ENCODE results near the gene RALGPS1. TPM values are rescaled to one million over a fixed set of nuclear protein-coding genes. Genes with fewer than 3 reads are reported as not detected.

Gene RALGPS1
- total and polyA plus RNA-seq, 8 donors = 4.7 to 150 (median 42.2) TPM

DNA sequence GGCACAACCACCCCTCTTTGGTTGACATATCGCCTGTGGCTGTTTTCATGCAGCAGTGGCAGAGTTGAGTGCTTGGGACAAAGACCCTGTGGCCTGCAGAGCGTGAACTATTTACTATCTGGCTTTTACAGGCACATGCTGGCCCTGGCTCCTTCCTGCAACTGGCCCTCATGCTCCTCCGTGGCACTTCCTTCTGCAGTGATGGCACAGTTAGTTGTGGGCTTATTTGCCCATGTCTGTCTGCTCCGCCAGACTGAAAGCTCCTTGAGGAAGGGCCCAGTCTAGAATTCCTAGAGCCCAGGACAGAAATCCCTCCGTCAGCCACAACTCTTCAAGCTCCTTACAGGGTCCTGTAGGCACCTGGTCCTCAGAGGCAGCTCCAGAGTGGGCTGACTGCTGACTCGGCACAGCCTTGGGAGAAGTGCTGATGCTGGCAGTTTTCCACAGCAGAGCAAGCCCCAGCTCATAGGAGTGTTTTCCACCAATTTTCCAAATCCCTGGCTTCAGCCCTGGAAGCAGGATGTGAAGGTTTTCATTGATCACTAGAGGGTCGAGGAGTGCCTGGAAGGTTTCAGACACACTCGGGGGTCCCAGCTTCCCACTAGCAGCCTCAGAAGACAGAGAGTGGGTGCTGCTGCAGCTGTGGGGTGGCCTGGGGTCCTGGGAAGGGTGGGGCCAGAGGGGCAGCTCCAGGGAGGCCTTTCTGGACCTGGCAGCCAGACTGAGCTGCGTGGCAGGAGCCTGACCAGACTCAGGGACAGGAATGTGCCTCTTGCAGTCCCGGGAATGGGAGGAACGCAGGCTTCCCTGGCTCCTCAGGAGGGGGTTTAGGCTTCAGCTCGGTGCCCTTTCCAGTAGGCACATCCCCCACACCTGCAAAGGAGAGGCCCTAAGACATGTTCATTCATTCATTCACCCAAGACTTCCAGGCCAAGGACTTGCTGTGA, 264.4 kb downstream of the RALGPS1 start:
- H3K27me3 ChIP-seq = no peaks in the 10 kb centered on the region
- intact Hi-C loops (cut with DNase I; ENCODE audit: low total_unique reads) = no loop called here
- peak; percentile 15 to 61 for DNase-seq
- H3K36me3 ChIP-seq = peaks cover 0 to 19% (median 8%) of the 10 kb centered on the region in 4 donors
- 74 to 86% (median 81%) methylated on average over 7 to 12 of the region's 12 CpGs for WGBS, 5 donors
- TF ChIP-seq EP300 (IDR thresholded peaks at IDR 0.05) = no peak
- no peak for TF ChIP-seq POLR2A (IDR thresholded peaks at IDR 0.05)
- no peak for TF ChIP-seq POLR2AphosphoS5 (IDR thresholded peaks at IDR 0.05)
- TF ChIP-seq, protein P1, sequence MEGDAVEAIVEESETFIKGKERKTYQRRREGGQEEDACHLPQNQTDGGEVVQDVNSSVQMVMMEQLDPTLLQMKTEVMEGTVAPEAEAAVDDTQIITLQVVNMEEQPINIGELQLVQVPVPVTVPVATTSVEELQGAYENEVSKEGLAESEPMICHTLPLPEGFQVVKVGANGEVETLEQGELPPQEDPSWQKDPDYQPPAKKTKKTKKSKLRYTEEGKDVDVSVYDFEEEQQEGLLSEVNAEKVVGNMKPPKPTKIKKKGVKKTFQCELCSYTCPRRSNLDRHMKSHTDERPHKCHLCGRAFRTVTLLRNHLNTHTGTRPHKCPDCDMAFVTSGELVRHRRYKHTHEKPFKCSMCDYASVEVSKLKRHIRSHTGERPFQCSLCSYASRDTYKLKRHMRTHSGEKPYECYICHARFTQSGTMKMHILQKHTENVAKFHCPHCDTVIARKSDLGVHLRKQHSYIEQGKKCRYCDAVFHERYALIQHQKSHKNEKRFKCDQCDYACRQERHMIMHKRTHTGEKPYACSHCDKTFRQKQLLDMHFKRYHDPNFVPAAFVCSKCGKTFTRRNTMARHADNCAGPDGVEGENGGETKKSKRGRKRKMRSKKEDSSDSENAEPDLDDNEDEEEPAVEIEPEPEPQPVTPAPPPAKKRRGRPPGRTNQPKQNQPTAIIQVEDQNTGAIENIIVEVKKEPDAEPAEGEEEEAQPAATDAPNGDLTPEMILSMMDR (IDR thresholded peaks at IDR 0.05) = no peak
- H3K27ac ChIP-seq = peak overlapping the region in 2 of 5 donors; percentile 30 to 70
- H3K9me3 ChIP-seq = no peaks in the 10 kb centered on the region
- H3K4me3 ChIP-seq = no peak overlapping the region
- H3K4me1 ChIP-seq = peaks cover 8 to 24% (median 18%) of the 10 kb centered on the region in 4 donors

GRCh38 chr9:127179633-127180441, 265.3 kb downstream of the RALGPS1 start:
- H3K4me3 ChIP-seq = no peak overlapping the region
- H3K27ac ChIP-seq = peak overlapping the region in 2 of 5 donors; percentile 30 to 70

GRCh38 chr9:127180457-127181314, 266.1 kb downstream of the RALGPS1 start:
- peak in 1 of 2 donors; percentile 16 for DNase-seq
- Histone ChIP-seq H3K27me3 (no peaks in the 10 kb centered on the region), H3K4me3 (no peak overlapping the region), H3K4me1 (peaks cover 15 to 36% (median 24%) of the 10 kb centered on the region in 4 donors), H3K36me3 (peaks cover 0 to 16% (median 3%) of the 10 kb centered on the region in 4 donors), H3K27ac (peak overlapping the region in 2 of 5 donors; percentile 29 to 70), H3K9me3 (no peaks in the 10 kb centered on the region)
- WGBS, 5 donors = 88 to 98% (median 96%) methylated on average over 11 to 14 of the region's 14 CpGs
- intact Hi-C loops (cut with DNase I; ENCODE audit: low total_unique reads) = no loop called here
- TF ChIP-seq, protein P1 (IDR thresholded peaks at IDR 0.05) = no peak
- TF ChIP-seq POLR2A (IDR thresholded peaks at IDR 0.05) (no peak), EP300 (IDR thresholded peaks at IDR 0.05) (no peak), POLR2AphosphoS5 (IDR thresholded peaks at IDR 0.05) (no peak)

More at GRCh38 chr9:127179633-127180441, 265.3 kb downstream of the RALGPS1 start:
- no peaks in the 10 kb centered on the region for H3K9me3 ChIP-seq
- intact Hi-C loops (cut with DNase I; ENCODE audit: low total_unique reads) = no loop called here
- 60 to 74% (median 65%) methylated on average over 15 of the region's 15 CpGs for WGBS, 5 donors
- no peaks in the 10 kb centered on the region for H3K27me3 ChIP-seq
- H3K4me1 ChIP-seq = peaks cover 12 to 28% (median 21%) of the 10 kb centered on the region in 4 donors
- TF ChIP-seq POLR2A (IDR thresholded peaks at IDR 0.05) (no peak), POLR2AphosphoS5 (IDR thresholded peaks at IDR 0.05) (no peak), EP300 (IDR thresholded peaks at IDR 0.05) (no peak)
- TF ChIP-seq, protein P1 (IDR thresholded peaks at IDR 0.05) = no peak
- DNase-seq = peak; percentile 25 to 42
- H3K36me3 ChIP-seq = peaks cover 0 to 23% (median 5%) of the 10 kb centered on the region in 4 donors
